ENCODE measurements around the gene DRD2. TPM values are rescaled to one million over a fixed set of nuclear protein-coding genes. Genes with fewer than 3 reads are reported as not detected.

The DRD2 gene
- total RNA-seq, 2 experiments from 2014 or later, result not detected

GRCh38 chr11:113405724-113406478 lies 69.3 kb downstream of the DRD2 start:
- CTCF ChIA-PET, result no interaction called here
- POLR2A ChIA-PET, result no interaction called here

- POLR2A ChIA-PET, result no interaction called here
- CTCF ChIA-PET, result no interaction called here
Measured at GRCh38 chr11:113404859-113405430, 70.3 kb downstream of the DRD2 start.

GRCh38 chr11:113401718-113402117 lies 73.5 kb downstream of the DRD2 start:
- CTCF ChIA-PET, result no interaction called here
- POLR2A ChIA-PET, result no interaction called here

- POLR2A ChIA-PET, result no interaction called here
Measured at GRCh38 chr11:113400631-113401230, 74.5 kb downstream of the DRD2 start.

GRCh38 chr11:113398669-113399430 lies 76.3 kb downstream of the DRD2 start:
- CTCF ChIA-PET, result no interaction called here

More at GRCh38 chr11:113400631-113401230, 74.5 kb downstream of the DRD2 start:
- CTCF ChIA-PET, result no interaction called here

GRCh38 chr11:113397821-113398220 lies 77.4 kb downstream of the DRD2 start:
- CTCF ChIA-PET, result no interaction called here
- POLR2A ChIA-PET, result no interaction called here

More at GRCh38 chr11:113398669-113399430, 76.3 kb downstream of the DRD2 start:
- POLR2A ChIA-PET, result no interaction called here

DNA sequence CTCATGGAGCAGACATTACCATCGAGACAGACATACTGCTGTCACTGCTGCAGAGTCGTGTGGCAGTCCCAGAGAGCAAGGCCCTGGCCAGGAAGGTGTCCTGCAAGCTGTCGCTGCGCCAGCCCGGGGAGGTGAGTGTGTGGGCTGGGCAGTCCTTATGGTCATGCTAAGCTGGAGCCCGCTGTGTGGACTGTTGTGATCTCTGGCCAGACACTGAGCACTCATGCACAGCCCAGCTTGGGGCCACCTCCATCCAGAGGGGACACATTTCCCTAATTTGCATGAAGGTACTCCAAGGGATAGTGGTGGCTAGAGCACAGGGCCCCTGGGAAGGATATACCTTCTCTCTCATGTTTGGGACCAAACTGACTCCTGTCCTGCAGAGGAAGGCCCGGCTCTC lies 78.0 kb downstream of the DRD2 start:
- ChIA-PET POLR2A (no interaction called here), CTCF (no interaction called here)

- ChIA-PET CTCF (no interaction called here), POLR2A (no interaction called here)
Measured at GRCh38 chr11:113396690-113397089, 78.5 kb downstream of the DRD2 start.

- ChIA-PET POLR2A (no interaction called here), CTCF (no interaction called here)
Measured at GRCh38 chr11:113395782-113396336, 79.3 kb downstream of the DRD2 start.

- ChIA-PET POLR2A (no interaction called here), CTCF (no interaction called here)
Measured at GRCh38 chr11:113394919-113395318, 80.3 kb downstream of the DRD2 start.

DNA sequence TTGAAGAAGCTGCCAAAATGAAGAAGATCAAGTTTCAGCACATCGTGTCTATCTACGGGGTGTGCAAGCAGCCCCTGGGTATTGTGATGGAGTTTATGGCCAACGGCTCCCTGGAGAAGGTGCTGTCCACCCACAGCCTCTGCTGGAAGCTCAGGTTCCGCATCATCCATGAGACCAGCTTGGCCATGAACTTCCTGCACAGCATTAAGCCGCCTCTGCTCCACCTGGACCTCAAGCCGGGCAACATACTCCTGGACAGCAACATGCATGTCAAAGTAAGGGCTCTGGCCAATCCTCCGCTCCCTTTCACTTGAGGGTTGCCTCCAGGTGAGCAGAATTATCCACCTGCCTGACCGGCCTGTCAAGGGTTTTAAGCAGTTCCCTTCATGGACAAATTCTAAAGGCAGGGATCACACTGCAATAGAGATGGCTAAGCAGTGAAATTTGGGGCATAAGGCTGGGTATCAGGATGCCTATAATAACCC lies 81.7 kb downstream of the DRD2 start:
- CTCF ChIA-PET, result no interaction called here
- POLR2A ChIA-PET, result no interaction called here

- ChIA-PET CTCF (no interaction called here), POLR2A (no interaction called here)
Measured at GRCh38 chr11:113392236-113392921, 82.8 kb downstream of the DRD2 start.

- POLR2A ChIA-PET, result no interaction called here
- CTCF ChIA-PET, result no interaction called here
Measured at GRCh38 chr11:113389272-113389671, 85.9 kb downstream of the DRD2 start.

GRCh38 chr11:113387605-113388211 lies 87.5 kb downstream of the DRD2 start, which contains the start of gene ANKK1:
ANKK1 (plus strand) TSS chr11:113387779; CDS start chr11:113387885, 106 bp downstream.
- CTCF ChIA-PET, result no interaction called here
- POLR2A ChIA-PET, result no interaction called here

DNA sequence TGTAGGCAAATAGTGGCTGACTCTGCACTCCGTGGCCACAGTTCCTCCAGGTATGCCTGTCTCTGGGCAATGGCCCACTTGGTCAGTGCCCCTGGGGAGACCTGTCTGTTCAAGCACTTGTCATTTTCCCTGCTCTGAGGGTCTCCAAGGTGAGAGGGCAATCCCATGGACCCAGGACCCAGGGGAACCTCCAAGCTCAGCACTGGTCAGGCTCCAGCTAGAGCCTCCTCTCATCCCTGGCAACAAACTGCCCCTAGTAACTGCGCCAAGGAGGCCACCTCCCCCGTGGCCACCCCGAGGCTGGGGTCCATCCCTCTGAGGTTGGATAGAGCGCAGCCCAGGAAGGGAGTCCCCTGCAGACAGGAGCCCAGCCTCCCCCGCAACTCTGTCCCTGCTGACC lies 88.3 kb downstream of the DRD2 start:
- ChIA-PET POLR2A (no interaction called here), CTCF (no interaction called here)

DNA sequence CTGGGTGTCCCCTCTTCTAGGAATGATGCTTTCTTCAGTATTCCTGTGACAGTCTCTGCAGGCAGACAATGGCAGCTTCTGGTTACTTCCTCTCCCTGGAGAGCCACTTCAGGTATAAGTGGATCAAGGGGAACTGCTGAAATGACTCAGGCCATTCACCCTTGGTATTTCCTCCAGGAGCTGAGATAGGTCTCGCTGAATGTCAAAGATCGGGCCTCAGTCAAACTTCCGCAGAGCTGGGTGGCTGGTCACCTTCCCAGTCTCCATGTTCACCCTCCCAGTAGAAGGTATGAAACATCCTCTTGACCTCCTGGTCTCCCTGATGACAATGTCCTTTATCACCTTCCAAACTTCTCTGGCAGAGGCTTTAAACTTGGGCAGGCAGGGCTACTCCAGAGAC lies 89.4 kb downstream of the DRD2 start:
- ChIA-PET CTCF (no interaction called here), POLR2A (no interaction called here)

- POLR2A ChIA-PET, result no interaction called here
- CTCF ChIA-PET, result no interaction called here
Measured at GRCh38 chr11:113384551-113384950, 90.6 kb downstream of the DRD2 start.

GRCh38 chr11:113382121-113382520 lies 93.1 kb downstream of the DRD2 start:
- ChIA-PET POLR2A (no interaction called here), CTCF (no interaction called here)

DNA sequence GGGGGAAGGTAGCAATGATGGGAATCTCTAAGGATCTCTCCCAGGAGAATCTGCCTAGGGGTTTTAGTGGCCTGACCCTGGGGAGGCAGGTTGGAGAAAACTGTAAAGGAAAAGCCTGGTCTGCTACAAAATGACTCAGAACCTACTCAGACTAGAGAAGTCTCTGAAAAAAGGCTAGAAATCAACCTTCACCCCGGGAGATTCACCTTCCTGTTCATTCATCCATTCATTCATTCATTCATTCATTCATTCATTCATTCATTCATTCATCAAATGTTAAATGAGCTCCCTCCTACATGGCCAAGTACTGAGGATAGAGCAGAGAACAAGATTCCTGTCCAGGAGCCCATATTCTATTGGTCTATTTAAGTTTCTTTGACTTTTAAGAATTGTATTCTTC lies 96.5 kb downstream of the DRD2 start:
- ChIA-PET CTCF (no interaction called here), POLR2A (no interaction called here)
